EH (cell line): Measurements from ENCODE around the gene ANKRD42.
"Not testable (repeated sequence)": the region's sequence is repeated elsewhere in the genome, so short reads cannot be mapped to it uniquely, and the experiment has no call there.

ENCODE experiments used
- DNase-seq: peaks from one replicate; pipeline ENCODE4 v3.0.0-alpha.2; 2015; ENCODE audit warnings: low read depth

Gene ANKRD42

GRCh38 chr11:83249445-83249844 lies 55.9 kb downstream of the ANKRD42 start:
- no peak for DNase-seq

GRCh38 chr11:83249972-83250593 lies 56.6 kb downstream of the ANKRD42 start:
- DNase-seq, result peak; percentile 59

DNA sequence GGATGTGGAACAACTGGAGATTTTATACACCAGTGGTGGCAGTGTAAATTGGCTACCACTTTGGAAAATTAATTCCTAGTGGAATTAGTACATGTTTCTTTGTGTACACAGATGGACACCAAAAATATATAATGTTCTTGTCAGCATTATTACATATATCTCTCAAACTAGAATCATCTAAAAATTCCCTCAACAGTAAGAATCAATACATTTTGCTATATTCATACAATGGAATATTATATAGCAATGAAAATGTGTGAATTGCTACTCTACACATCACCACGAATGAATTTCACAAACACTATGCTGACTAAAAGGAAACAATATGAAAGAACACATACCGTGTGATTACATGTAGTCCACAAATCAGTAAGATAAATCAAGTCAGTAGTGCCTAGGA lies 58.8 kb downstream of the ANKRD42 start:
- DNase-seq, result no peak

- no peak for DNase-seq
Measured at GRCh38 chr11:83252941-83253340, 59.4 kb downstream of the ANKRD42 start.

- DNase-seq, result no peak
Measured at GRCh38 chr11:83255366-83255765, 61.9 kb downstream of the ANKRD42 start.

- no peak for DNase-seq
Measured at GRCh38 chr11:83256602-83257340, 63.3 kb downstream of the ANKRD42 start.

- peak; percentile 89 for DNase-seq
Measured at GRCh38 chr11:83257761-83258168, 64.3 kb downstream of the ANKRD42 start.

DNA sequence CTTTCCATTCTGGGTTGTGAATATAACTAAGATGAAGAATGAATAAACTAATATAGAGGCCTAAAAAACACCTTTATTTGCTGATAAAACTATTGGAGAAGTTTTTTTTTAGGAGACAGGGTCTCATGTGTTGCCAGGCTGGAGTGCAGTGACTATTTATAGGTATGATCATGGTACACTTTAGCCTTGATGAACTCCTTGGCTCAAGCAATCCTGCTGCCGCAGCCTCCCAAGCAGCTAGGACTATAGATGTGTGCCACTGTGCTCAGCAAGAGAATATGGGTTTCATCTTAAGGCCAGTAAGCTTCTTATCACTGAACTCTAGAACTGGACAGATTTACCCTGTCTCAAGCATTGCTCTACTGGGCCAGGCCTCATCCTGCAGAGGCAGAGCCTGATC lies 66.0 kb downstream of the ANKRD42 start:
- DNase-seq, result no peak

DNA sequence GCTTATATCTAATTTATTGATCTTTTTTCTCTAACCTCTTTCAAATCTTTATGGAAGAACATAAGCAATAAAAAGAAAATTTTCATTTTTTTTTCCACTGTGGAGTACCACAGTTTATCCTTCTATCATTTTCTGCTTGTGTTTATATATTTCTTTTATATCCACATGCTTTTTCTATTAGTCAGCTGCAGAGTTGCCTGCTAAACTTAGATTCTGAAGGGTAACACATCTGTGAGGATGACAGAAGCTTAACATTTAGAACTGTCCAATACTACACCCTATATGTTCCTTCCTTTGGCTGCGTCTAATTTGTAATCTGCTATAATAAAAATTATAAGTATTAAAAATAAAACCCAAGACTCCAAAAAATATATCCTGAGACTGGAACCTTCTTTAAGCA lies 71.8 kb downstream of the ANKRD42 start:
- DNase-seq, result peak; percentile 60

DNA sequence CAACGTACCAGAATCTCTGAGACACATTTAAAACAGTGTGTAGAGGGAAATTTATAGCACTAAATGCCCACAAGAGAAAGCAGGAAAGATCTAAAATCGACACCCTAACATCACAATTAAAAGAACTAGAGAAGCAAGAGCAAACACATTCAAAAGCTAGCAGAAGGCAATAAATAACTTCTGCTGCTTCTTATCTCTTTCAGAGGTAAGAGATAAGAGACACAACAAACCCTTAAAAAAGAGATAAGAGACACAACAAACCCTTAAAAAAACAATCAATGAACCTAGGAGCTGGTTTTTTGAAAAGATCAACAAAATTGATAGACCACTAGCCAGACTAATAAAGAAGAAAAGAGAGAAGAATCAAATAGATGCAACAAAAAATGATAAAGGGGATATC lies 75.6 kb downstream of the ANKRD42 start:
- not testable (repeated sequence) for DNase-seq

DNA sequence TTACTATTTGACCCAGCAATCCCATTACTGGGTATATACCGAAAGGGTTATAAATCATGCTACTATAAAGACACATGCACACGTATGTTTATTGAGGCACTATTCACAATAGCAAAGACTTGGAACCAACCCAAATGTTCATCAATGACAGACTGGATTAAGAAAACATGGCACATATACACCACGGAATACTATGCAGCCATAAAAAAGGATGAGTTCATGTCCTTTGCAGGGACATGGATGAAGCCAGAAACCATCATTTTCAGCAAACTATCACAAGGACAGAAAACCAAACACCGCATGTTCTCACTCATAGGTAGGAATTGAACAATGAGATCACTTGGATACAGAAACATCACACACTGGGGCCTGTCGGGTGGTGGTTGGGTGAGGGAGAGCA lies 78.2 kb downstream of the ANKRD42 start:
- DNase-seq, result not testable (repeated sequence)

- peak; percentile 83 for DNase-seq
Measured at GRCh38 chr11:83272627-83273026, 79.1 kb downstream of the ANKRD42 start.

- no peak for DNase-seq
Measured at GRCh38 chr11:83275888-83276641, 82.6 kb downstream of the ANKRD42 start.

DNA sequence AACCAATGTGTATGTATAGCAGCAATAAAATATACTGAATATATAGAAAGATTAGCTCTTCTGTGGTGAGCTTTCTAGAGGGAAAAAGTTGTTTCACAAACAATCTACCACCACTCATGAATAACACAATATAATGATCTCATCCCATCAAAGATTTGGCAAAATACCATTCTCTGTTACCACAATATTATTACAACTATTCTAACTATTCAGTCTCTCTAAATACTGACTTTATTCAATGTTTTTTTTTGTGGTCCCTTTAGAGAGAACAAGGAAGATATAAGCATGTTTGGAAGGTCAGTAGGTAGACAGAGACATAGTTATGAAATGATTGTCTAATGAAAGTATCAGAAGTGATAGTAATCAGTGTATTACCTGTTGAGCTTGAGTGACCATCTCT lies 84.8 kb downstream of the ANKRD42 start:
- peak; percentile 71 for DNase-seq

DNA sequence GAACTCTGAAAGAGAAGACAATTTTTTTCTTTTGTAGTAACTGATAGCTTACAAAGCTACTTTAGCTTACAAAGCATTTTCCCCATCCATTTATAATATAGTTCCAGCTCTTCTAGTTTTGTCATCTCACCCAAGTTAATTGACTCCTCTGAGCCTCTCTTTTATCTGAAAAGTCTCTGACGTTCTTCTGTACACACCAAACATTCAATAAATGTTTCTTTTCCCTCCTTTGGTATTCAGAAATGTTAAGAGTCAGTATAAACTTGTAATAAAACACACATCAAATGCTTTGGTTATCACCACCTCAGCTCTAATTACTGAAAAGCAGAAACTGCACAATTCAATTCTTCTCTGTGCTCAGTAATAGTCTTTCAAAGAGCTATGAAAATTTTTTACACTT lies 86.7 kb downstream of the ANKRD42 start:
- DNase-seq, result peak; percentile 58

DNA sequence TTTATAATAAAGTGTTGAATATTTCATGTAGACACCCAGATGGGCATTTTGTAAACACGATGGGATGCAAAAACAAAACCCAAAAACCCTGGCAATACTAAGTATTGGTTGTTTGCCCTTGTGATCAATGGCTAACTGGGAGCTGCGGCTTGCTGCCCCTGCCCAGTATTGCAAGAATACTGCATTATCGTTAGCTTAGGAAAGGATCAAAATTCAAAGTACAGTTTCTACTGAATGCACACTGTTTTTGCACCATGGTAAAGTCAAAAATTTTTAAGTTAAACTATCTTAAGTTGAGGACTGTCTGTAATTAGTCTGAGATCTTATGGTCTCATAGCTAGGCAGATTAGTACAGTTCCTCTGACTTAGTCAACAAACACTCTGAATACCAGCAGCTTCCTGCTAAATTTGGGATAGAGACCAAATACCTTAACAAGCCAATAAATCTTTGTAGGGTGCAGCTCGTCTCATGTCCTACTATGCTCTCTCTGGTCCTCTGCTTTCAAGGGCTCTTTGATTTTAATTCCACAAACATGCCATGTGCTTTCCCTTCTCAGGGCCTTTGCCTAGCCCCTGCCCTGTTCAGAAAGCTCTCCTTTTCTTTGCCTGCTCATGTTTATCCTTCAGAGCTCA lies 88.7 kb downstream of the ANKRD42 start:
- peak; percentile 69 for DNase-seq

DNA sequence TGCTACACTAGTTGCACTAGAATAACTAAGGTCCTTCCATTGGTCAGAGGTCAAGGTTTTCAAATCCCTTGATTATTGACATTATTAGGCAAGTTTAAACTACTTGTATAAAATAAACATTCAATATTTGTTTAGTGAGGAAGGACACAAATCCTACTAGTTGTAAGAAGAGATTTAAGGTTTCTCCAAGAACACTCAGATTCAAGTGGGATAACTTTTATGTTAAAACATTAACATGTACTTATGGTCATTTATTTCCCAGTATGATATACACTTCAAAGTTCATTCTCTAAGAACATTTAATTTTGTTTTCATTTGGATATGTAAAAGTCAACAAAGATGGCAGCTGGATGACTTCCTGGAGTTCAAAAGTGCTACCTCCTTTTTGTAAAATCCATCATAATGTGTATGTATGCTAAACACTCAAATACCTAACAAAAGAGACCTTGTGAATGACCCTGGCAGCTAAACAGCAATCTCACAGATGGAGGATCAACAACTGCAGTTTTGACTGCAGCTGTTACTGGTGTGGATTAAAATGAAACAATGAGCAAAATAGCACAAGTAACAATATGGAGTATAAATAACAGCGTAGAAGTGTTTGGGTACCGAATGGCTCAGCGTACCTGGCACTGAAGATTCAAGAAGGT lies 91.1 kb downstream of the ANKRD42 start:
- DNase-seq, result peak; percentile 2

- DNase-seq, result no peak
Measured at GRCh38 chr11:83285151-83285770, 91.7 kb downstream of the ANKRD42 start.

DNA sequence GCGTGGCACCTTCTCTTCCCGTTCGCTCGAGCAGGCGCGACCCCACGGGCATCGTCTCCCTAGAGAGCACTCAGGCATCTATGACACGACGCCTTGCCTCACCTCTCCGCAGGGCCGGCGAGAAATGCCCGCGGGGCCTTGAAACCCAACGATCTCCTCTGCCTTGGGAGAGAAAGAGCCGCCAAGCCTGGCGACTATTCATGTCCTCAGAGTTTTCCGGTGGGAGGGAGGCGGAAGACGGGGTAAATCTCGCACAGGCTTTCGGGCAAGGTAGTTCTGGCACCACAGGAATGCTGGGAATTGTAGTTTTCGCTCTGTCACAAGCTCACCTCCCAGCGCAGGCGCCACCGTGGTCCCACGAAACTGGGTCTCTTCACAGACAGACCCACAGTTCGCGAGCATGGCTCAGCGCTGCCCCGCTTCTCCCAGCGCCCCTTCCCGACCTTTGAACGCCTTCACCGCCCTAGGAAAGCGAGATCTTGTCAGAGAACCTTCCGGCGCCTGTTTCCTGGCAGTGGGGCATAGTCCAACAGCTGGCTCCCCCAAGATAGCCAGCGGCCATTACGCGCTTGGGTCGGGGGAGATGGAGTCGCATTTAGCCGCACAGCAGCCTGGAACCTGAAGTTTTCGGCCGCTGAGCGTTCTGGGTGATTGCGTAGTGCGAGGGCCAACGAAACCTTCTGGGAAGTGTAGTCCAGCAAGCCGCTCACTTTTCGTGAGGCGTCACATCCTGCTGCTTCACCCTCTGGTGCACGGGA lies 92.4 kb downstream of the ANKRD42 start, which contains the start of gene CCDC90B:
Gene CCDC90B (minus strand): TSS at position 597 of the 758 bp plus-strand sequence. CDS start 395 bp downstream, at position 202.
- peak; percentile 98 for DNase-seq

- DNase-seq, result no peak
Measured at GRCh38 chr11:83287631-83288030, 94.1 kb downstream of the ANKRD42 start.
